Suprapubic skin (tissue), 3 donors: ENCODE results near the gene RUNX1.

ENCODE experiments used
- CTCF ChIP-seq, 2 donors: fragments of 200-600 bp in 1 of 2; fragments of 450-650 bp in 1 of 2; sonication (generic) in 1 of 2; IDR thresholded peaks; one replicate each; pipeline ENCODE4 v1.5.1; 2016 to 2019; ENCODE audit warnings: antibody characterized with exemption in 2 of 2, mild to moderate bottlenecking in 1 of 2, moderate library complexity in 1 of 2
- POLR2A ChIP-seq, 2 donors: fragments of 450-650 bp; IDR thresholded peaks; one replicate each; pipeline ENCODE4 v1.6.1; 2017; ENCODE audit warnings: antibody characterized with exemption in 2 of 2, mild to moderate bottlenecking in 2 of 2, moderate library complexity in 2 of 2

GRCh38 chr21:35017256-35017655 is 31.8 kb downstream of the RUNX1 start:
- no peak for TF ChIP-seq POLR2A (IDR thresholded peaks at IDR 0.05)
- TF ChIP-seq CTCF (IDR thresholded peaks at IDR 0.05), result no peak
